Ovary (tissue), 3 donors: ENCODE results near the gene CNPPD1.

ENCODE experiments used
- CTCF ChIP-seq, 3 donors: fragments of 450-650 bp in 2 of 3; fragments of 200-600 bp in 1 of 3; IDR thresholded peaks; one replicate each; pipeline versions ENCODE4 v1.5.1 to v1.8.0; 2016 to 2022; ENCODE audit warnings: antibody characterized with exemption in 3 of 3, mild to moderate bottlenecking in 1 of 3
- POLR2A ChIP-seq: fragments of 450-650 bp; IDR thresholded peaks from one replicate; pipeline ENCODE4 v1.6.1; 2017; ENCODE audit warnings: antibody characterized with exemption, mild to moderate bottlenecking, moderate library complexity
- donor health status: DM: no; HTN: no; CAD: no.

- no peak for TF ChIP-seq POLR2A
- no peak for TF ChIP-seq CTCF (IDR thresholded peaks at IDR 0.05)
Measured at GRCh38 chr2:219213026-219213415, 36.3 kb upstream of the CNPPD1 start.
